GM12874 (cell line): ENCODE data around the gene DNM3.

Source experiments
- CTCF ChIP-seq: IDR thresholded peaks from 2 replicates; pipeline ENCODE4 v1.5.1; 2011; ENCODE audit warnings: low read depth, mild to moderate bottlenecking, control low read depth, low read length, moderate library complexity; ENCODE audit not compliant: insufficient read depth

Gene DNM3

GRCh38 chr1:172292840-172293239 lies 451.5 kb downstream of the DNM3 start:
- TF ChIP-seq CTCF = no peak

DNA sequence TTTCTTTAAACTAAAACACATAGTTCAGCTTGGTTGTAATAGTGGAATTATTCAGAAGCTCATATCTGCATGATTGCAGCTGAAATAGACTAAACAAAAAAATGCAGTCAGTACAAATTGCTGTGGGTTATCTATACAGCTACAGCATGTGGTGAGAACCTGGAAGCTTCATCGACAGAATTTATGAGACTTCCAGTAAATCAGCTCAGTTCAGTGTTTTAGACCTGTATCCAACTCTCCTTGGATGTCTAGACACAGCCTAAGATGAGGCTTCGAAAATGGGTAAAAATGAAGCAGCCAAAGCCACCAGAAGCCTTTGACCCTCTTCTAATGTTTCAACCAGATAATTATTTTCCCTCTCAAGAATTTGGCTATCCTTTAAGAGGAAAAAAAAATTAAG lies 452.1 kb downstream of the DNM3 start:
- TF ChIP-seq CTCF = no peak

- TF ChIP-seq CTCF = no peak
These were observed 456.8 kb downstream of the DNM3 start for GRCh38 chr1:172298141-172298540.

GRCh38 chr1:172298911-172299310 lies 457.6 kb downstream of the DNM3 start:
- TF ChIP-seq CTCF = no peak

GRCh38 chr1:172299515-172299914 lies 458.2 kb downstream of the DNM3 start:
- no peak for TF ChIP-seq CTCF

GRCh38 chr1:172308142-172308541 lies 466.8 kb downstream of the DNM3 start:
- TF ChIP-seq CTCF = no peak

DNA sequence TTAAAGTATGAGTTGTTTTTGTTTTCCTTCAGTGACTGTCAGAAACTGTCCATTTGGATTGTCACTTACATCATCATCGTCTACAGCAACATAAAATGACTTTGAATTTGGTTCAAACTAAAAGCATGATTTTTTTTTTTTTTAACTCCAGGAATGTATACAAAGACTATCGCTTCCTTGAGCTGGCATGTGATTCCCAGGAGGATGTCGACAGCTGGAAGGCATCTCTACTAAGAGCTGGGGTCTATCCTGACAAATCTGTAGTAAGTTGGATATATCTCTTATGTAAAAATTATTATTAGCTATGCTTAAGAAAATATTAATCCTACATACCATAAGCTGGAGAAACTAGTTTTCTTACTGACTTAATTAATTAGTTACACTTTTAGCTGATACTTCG lies 467.3 kb downstream of the DNM3 start:
- no peak for TF ChIP-seq CTCF

DNA sequence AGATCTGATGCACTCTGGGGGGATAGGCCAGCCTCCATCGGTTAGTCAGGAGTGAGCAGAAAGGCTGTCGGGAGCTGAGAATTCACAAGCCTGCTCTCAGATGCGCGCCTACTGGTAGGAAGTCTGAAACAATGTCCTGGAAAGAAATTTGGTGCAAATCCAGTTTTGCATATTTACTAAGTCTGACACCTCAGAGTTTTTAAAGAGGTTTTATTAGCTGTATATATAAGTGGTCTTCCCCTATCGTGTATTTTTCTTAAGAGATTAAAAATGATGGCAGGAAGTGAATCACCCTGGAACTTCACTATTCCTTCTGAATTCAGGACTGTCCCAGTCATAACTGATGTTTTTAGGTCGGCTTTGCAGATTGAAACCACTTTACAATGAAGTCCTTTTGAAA lies 479.4 kb downstream of the DNM3 start:
- TF ChIP-seq CTCF = no peak
